ENCODE data around the gene HSPB9. TPM values are rescaled to one million over a fixed set of nuclear protein-coding genes. Genes with fewer than 3 reads are reported as not detected.

The HSPB9 gene
- total RNA-seq, 2 donors from 2014 or later, result 1.8 TPM; not detected in 1

DNA sequence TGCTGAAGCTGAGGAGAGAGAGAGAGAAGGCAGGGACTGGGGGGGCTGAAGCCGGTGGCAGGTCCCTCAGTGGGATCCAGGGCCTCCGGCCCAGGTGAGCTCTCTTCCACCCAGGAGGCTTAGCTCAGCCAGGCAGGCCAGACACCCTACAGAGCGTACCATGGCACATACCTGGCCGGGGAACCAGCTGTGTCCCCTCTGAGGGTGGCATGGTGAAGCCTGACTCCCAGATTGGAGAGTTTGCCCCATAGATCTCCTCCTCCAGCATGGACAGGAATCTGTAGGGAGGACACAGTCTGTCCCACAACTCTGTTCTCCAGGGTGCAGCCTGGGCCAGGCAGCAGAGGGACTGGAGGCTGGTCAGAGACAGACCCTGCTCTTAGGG, 4.5 kb upstream of the HSPB9 start:
- H3K9me3 ChIP-seq, result no peaks in the 10 kb centered on the region
- 81 to 97% methylated on average over 4 of the region's 4 CpGs for WGBS, 2 donors
- DNase-seq (no peak), ATAC-seq (no peak)
- no peak overlapping the region for H3K27ac ChIP-seq
- H3K4me1 ChIP-seq, result peaks cover 47% of the 10 kb centered on the region
- H3K27me3 ChIP-seq, result no peaks in the 10 kb centered on the region
- H3K36me3 ChIP-seq (replicated peaks in 1 of 2; ENCODE audit: insufficient read depth in 1 of 2, low read depth in 2 of 2), result peaks cover 0 to 2% of the 10 kb centered on the region in 2 donors
- no peak for TF ChIP-seq CTCF (IDR thresholded peaks at IDR 0.05)
- no peak for TF ChIP-seq POLR2A (IDR thresholded peaks at IDR 0.05)
- intact Hi-C loops (cut with DNase I), result loop anchor here (5.0 kb wide), 2 partner anchors 91 to 156 kb away; no protein-coding TSS in a partner anchor
- H3K4me3 ChIP-seq, result no peak overlapping the region

DNA sequence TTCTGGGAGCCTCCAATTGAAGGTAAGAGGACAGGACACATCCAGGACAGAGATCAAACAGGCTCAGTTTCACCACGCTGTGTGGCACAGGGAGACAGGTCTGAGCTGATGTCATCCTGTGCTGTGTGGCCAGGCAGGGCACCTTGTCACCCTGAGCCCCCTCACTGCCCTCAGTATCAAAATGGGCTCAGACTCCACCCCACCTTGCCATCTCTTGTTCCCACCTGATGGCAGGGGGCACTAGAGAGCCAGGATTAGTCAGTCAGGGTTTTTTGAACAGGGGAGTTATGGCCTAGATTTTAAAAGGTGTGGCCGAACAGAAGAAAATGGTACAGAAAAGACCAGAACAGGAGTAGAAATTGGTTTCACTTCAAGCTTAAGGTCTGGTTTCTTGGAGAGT, 4.1 kb upstream of the HSPB9 start:
- Histone ChIP-seq H3K9me3 (no peaks in the 10 kb centered on the region), H3K27ac (no peak overlapping the region), H3K4me3 (no peak overlapping the region), H3K27me3 (no peaks in the 10 kb centered on the region), H3K4me1 (peaks cover 44% of the 10 kb centered on the region), H3K36me3 (replicated peaks in 1 of 2; ENCODE audit: insufficient read depth in 1 of 2, low read depth in 2 of 2) (peaks cover 0 to 2% of the 10 kb centered on the region in 2 donors)
- intact Hi-C loops (cut with DNase I), result loop anchor here (5.0 kb wide), 2 partner anchors 91 to 156 kb away; no protein-coding TSS in a partner anchor
- peak in 3 of 4 donors; percentile 53 to 66 (median 54) for DNase-seq
- 69 to 70% methylated on average over 2 of the region's 2 CpGs for WGBS, 2 donors
- no peak for ATAC-seq
- TF ChIP-seq CTCF (IDR thresholded peaks at IDR 0.05), result peak; percentile 23 to 56 (median 44)
- no peak for TF ChIP-seq POLR2A (IDR thresholded peaks at IDR 0.05)

DNA sequence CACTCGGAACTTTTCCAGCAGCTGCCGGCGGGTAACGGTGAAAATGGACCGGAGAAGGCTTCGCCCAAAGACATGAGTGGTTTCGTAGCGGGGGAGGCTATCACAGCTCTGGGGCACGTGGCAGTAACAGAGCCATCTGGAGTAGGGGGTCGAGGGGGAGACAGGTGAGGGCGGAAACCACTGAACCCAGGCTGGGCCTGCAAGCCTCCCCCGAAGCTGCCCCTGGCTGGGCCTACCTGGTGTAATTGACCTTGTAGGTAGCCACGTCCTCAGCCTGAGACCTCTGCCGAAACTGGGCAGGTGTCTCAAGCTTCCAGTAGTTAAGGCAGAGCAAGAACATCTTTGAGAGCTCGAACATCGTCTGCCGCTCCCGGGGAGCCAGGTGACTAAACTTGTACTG, 3.3 kb upstream of the HSPB9 start:
- Histone ChIP-seq H3K4me3 (no peak overlapping the region), H3K27ac (no peak overlapping the region), H3K27me3 (no peaks in the 10 kb centered on the region), H3K9me3 (no peaks in the 10 kb centered on the region), H3K4me1 (peaks cover 44% of the 10 kb centered on the region), H3K36me3 (replicated peaks in 1 of 2; ENCODE audit: insufficient read depth in 1 of 2, low read depth in 2 of 2) (peaks cover 0 to 2% of the 10 kb centered on the region in 2 donors)
- ATAC-seq, result no peak
- no peak for DNase-seq
- TF ChIP-seq POLR2A (IDR thresholded peaks at IDR 0.05) (no peak), CTCF (IDR thresholded peaks at IDR 0.05) (no peak)
- 77 to 88% methylated on average over 13 to 14 of the region's 18 CpGs for WGBS, 2 donors
- intact Hi-C loops (cut with DNase I), result loop anchor here (5.0 kb wide), 2 partner anchors 92 to 157 kb away; no protein-coding TSS in a partner anchor

DNA sequence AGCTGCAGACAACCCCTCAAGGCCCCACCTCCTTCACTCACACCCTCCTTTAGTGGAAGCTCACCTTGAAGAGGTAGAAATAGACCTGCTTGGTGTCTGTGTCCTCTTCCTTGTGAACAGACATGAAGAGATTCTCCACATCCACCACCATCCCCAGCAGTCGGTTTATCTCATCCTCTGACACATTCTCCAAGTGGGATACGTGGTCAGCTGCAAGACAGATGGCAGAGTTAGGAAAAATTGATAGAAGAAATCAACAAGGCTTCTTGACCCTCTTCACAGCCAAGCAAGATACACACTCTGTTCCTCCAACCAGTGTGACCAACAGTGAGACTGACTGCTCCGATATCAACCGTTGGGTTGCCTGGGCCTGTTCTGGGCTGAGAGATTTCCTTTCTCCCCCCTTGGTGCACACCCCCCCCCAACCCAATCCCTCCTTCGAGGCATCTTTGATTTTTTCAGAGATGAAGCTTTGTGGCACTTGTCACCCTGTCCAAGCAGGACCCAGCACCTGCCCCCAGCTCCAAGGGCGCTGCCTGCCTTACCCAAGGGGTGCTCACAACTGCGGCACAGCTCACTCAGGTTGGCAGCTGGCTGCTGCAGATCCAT, 2.3 kb upstream of the HSPB9 start:
- H3K27ac ChIP-seq, result no peak overlapping the region
- no peaks in the 10 kb centered on the region for H3K27me3 ChIP-seq
- peak overlapping the region in 1 of 2 donors; percentile 81 for H3K4me3 ChIP-seq
- no peaks in the 10 kb centered on the region for H3K9me3 ChIP-seq
- H3K36me3 ChIP-seq (replicated peaks in 1 of 2; ENCODE audit: insufficient read depth in 1 of 2, low read depth in 2 of 2), result peaks cover 0 to 2% of the 10 kb centered on the region in 2 donors
- peaks cover 44% of the 10 kb centered on the region for H3K4me1 ChIP-seq
- intact Hi-C loops (cut with DNase I), result no loop called here
- ATAC-seq, result no peak
- DNase-seq, result no peak
- TF ChIP-seq POLR2A (IDR thresholded peaks at IDR 0.05) (no peak), CTCF (IDR thresholded peaks at IDR 0.05) (no peak)
- 36 to 44% methylated on average over 7 of the region's 7 CpGs for WGBS, 2 donors
